Progenitor cell of endocrine pancreas (in vitro differentiated cells): ENCODE data around the gene SLC39A13. TPM values are rescaled to one million over a fixed set of nuclear protein-coding genes. Genes with fewer than 3 reads are reported as not detected.

Experiments used
- DNase-seq: peaks from one replicate; pipeline ENCODE4 v3.0.0; 2021; ENCODE audit warnings: low spot score; ENCODE audit not compliant: unreplicated experiment
- H3K27ac Mint-ChIP-seq: 2 replicates; pipeline ENCODE4 v1.8.0; 2021; ENCODE audit warnings: mild to moderate bottlenecking, moderate library complexity, mixed read lengths
- H3K27me3 Mint-ChIP-seq: 2 replicates; pipeline ENCODE4 v1.8.0; 2021; ENCODE audit warnings: mixed read lengths
- H3K36me3 Mint-ChIP-seq: 2 replicates; pipeline ENCODE4 v1.8.0; 2022; ENCODE audit warnings: mixed read lengths; ENCODE audit not compliant: insufficient read depth
- H3K4me1 Mint-ChIP-seq: 2 replicates; pipeline ENCODE4 v1.8.0; 2021; ENCODE audit warnings: low read depth, mixed read lengths
- H3K4me3 Mint-ChIP-seq: 2 replicates; pipeline ENCODE4 v1.8.0; 2021; ENCODE audit warnings: low read depth, mild to moderate bottlenecking, moderate library complexity, mixed read lengths
- H3K9me3 Mint-ChIP-seq: 2 replicates; pipeline ENCODE4 v1.8.0; 2021; ENCODE audit warnings: low read depth, mixed read lengths
- total RNA-seq: library from RNA; stranded (reverse); gene quantifications from 2 replicates; pipeline ENCODE4 v1.2.1, GENCODE V29; 2021
- TF ChIP-seq, protein P1 (sequence below): fragments of 200-600 bp; sonication (generic); IDR thresholded peaks from one replicate; pipeline ENCODE4 v1.5.0; 2021; ENCODE audit warnings: antibody characterized with exemption, mild to moderate bottlenecking; ENCODE audit not compliant: unreplicated experiment

SLC39A13 gene
- total RNA-seq, 1 donor from 2014 or later = 42.4 TPM

DNA sequence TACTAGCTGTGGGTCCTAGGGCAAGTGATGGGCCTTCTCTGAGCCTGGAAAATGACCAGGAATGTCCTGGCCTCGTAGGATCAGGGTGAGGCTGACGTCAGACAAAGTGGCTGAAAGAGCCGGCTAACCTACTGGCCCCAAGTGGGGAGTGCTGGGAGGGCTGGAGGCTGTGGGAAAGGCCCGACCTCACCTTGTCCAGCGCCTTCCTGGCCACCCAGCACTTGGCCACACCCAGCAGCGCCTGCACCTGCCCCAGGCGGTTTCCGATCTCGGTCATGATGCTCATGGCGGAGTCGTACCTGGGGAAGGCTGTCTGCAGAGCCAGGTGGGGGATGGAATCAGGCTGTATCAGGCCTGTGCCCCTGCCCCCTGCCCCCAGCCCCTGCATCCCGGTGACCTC is 33.0 kb downstream of the SLC39A13 start:
- H3K4me3 Mint-ChIP-seq = no peak overlapping the region
- no peak for DNase-seq
- H3K9me3 Mint-ChIP-seq = no peaks in the 10 kb centered on the region
- H3K4me1 Mint-ChIP-seq = no peaks in the 10 kb centered on the region
- no peak overlapping the region for H3K27ac Mint-ChIP-seq
- H3K27me3 Mint-ChIP-seq = no peaks in the 10 kb centered on the region
- TF ChIP-seq, protein P1, sequence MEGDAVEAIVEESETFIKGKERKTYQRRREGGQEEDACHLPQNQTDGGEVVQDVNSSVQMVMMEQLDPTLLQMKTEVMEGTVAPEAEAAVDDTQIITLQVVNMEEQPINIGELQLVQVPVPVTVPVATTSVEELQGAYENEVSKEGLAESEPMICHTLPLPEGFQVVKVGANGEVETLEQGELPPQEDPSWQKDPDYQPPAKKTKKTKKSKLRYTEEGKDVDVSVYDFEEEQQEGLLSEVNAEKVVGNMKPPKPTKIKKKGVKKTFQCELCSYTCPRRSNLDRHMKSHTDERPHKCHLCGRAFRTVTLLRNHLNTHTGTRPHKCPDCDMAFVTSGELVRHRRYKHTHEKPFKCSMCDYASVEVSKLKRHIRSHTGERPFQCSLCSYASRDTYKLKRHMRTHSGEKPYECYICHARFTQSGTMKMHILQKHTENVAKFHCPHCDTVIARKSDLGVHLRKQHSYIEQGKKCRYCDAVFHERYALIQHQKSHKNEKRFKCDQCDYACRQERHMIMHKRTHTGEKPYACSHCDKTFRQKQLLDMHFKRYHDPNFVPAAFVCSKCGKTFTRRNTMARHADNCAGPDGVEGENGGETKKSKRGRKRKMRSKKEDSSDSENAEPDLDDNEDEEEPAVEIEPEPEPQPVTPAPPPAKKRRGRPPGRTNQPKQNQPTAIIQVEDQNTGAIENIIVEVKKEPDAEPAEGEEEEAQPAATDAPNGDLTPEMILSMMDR = no peak
- H3K36me3 Mint-ChIP-seq = no peaks in the 10 kb centered on the region

DNA sequence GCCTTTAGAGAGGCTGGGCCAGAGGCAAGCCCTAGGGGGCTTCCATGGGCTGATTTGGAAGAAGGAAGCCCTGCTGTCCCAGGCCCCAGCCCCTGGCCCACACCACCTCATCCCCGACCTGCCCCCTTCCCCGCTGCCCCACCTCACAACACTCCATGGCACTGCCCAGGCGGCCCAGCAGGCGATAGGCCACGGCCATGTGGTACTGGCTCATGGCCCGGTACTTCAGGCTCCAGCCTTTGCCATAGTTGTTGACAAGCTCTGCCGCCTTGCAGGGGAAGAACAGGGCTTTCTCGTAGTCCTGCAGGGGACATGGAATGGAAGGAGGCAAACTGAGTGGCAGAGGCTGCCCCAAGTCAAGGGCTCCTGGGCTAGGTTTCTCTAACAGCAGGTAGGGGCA is 34.1 kb downstream of the SLC39A13 start:
- H3K4me1 Mint-ChIP-seq = no peaks in the 10 kb centered on the region

DNA sequence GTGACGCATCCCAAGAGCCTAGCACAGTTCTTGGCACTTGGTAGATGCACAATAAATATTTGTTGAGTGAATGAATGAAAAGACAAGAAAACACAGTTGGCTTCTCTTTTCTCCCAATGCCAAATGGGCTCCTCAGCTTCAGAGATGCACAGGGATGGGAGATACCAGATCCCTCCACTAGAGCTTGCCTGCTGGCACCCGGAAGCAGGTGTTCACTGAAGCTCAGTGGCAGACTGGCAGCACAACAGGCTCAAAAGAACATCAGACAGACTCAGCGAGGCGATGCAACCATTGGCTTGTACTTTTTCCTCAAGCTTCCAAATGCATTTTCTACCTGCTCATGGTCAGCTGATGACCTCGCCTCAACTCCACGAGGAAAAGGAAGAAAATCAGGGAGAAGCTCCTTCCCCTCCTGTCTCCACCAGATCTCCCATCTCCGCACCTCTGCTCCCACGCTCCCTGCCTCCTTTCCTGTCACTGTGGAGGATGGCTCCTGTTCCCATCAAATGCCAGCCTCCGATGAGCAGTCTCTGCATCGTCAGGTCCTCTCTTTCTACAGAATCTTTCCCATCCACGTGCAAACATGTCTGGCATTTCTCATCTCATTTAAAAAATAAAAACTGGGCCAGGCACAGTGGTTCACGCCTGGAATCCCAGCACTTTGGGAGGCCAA is 34.8 kb downstream of the SLC39A13 start:
- Mint-ChIP-seq H3K27ac (no peak overlapping the region), H3K4me3 (no peak overlapping the region), H3K36me3 (no peaks in the 10 kb centered on the region), H3K27me3 (no peaks in the 10 kb centered on the region), H3K9me3 (no peaks in the 10 kb centered on the region), H3K4me1 (no peaks in the 10 kb centered on the region)
- TF ChIP-seq, protein P1 = no peak
- DNase-seq = no peak

More for the DNA sequence above, 34.1 kb downstream of the SLC39A13 start:
- Mint-ChIP-seq H3K27ac (no peak overlapping the region), H3K4me3 (no peak overlapping the region), H3K36me3 (no peaks in the 10 kb centered on the region), H3K27me3 (no peaks in the 10 kb centered on the region), H3K9me3 (no peaks in the 10 kb centered on the region)
- TF ChIP-seq, protein P1 = no peak
- no peak for DNase-seq

DNA sequence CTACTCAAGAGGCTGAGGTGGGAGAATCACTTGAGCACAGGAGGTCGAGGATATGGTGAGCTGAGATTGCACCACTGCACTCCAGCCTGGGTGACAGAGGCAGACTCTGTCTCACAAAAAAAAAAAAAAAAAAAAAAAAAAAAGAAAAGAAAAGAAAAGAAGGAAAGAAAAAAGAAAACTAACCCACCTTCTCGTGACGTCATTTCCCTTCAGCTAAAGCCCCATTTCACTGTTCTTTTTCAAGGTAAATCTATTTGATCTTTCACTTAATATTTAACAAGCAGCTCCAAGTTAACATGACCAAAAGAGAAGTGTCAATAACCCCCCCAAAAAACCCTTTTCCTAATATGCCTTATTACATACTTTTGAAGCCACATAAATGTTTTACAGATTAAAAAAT is 35.4 kb downstream of the SLC39A13 start:
- Mint-ChIP-seq H3K4me3 (no peak overlapping the region), H3K4me1 (no peaks in the 10 kb centered on the region), H3K9me3 (no peaks in the 10 kb centered on the region), H3K27ac (no peak overlapping the region), H3K27me3 (no peaks in the 10 kb centered on the region), H3K36me3 (no peaks in the 10 kb centered on the region)
- TF ChIP-seq, protein P1 = no peak
- no peak for DNase-seq

DNA sequence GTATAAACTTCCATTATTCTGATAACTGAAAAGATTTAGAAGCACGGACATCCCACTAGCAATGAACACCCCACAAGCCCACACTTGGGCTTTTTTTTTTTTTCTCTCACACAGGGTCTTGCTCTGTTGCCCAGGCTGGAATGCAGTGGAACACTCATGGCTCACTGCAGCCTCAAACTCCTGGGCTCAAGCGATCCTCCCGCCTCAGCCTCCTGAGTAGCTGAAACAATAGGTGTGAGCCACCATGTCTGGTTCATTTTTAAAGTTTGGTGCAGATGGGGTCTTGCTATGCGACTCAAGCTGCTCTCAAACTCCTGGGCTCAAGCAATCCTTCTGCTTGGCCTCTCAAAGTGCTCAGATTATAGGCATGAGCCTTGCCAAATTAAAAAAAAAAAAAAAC is 37.5 kb downstream of the SLC39A13 start:
- DNase-seq = no peak
- no peaks in the 10 kb centered on the region for H3K36me3 Mint-ChIP-seq
- no peaks in the 10 kb centered on the region for H3K27me3 Mint-ChIP-seq
- H3K27ac Mint-ChIP-seq = no peak overlapping the region
- H3K9me3 Mint-ChIP-seq = no peaks in the 10 kb centered on the region
- H3K4me3 Mint-ChIP-seq = no peak overlapping the region
- TF ChIP-seq, protein P1 = no peak
- no peaks in the 10 kb centered on the region for H3K4me1 Mint-ChIP-seq
